Superior temporal gyrus (tissue), 1 donor: ENCODE data around the gene SMC3.

Experiments
- DNase-seq: peaks from one replicate; pipeline ENCODE4 v3.0.0-alpha.2; 2016; ENCODE audit errors: extremely low spot score

The SMC3 gene

DNA sequence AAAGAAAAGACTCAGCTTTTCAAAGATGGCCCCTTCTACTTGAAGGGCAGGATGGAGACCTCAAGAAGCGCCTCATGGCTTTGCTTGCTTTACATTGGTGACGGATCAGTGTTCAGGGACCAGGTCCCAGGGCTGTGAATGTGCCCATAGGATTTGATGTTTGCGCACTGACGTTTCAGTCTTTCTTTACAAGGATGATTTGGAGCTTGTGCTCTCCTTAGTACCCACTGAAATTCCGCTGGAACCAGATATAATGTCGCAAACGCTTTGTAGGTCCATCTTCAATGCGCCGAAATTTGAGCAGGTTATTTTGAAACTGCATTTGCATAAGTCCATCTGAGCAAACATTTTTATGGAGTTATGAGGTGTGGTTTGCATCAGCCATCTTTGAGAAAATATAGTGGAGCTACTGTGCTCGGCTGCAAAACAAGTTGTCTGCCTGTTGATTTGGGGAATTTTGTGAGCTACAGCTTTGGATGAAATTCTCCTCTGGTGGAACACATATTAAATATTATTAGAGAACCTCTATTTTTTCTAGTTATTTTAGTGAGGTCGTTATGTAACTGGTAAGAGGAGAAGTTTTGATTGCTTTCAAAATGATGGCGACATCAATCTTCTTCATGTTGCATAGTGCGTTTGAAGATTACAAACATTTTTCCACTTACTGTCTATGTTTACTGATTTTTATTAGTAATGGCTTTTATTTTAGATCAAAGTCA, 79.1 kb downstream of the SMC3 start:
- DNase-seq: no peak

DNA sequence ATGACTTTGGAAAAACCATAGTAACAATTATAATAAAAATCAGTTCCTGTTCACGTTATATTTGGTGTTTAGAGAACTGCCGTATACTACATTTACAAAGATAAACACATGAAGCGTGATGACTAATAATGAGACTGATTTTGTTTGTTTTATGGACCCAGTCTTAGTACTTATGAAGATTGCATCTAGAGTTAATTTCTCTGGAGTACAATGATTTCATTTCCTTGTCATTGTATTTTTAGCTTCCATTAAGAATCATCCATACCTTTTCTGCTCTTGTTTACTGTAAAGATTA, 79.6 kb downstream of the SMC3 start:
- no peak for DNase-seq

- DNase-seq: no peak
Observed at GRCh38 chr10:110648692-110649346, 81.3 kb downstream of the SMC3 start.

DNA sequence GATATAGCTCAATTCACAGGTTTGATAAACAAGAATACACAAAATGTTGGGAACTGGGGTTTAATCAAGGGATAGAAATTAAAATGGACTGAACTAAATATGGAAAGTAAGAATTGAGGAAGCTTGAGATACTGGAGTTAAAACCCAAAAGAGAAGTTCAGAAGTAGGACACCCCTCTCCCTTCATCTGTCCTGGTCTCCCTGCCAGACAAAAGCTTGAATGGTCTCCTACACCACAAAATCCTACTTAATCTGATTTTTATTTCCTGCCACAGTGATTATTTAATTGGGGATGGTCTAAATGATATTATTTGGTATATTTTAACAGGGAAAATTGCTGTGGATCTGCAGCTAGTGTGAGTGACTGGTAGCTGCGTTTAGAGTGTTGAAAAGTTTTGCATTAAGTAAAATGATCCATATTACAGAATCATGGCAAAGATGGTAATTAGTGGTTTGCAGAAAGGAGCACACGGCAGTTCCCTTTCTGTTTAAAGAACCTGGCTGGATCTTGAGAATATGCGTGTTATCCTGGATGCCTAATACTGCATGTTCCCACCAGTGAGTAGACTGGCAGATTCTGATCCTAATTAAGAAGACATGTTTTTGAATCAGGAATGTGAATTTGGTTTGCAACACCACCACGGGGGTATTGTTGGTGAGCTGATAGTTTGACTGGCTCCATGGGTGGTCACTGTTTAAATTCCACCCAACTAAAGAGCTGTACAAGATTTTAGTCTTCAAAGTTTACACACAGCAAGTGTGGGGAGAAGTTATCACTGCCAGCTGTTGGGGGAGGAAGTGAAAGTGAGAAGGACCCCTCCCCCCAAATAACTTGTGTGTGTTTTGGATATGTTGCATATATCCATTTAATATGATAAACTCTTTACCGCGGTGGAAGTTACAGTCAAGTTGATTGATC, 82.1 kb downstream of the SMC3 start:
- no peak for DNase-seq

DNA sequence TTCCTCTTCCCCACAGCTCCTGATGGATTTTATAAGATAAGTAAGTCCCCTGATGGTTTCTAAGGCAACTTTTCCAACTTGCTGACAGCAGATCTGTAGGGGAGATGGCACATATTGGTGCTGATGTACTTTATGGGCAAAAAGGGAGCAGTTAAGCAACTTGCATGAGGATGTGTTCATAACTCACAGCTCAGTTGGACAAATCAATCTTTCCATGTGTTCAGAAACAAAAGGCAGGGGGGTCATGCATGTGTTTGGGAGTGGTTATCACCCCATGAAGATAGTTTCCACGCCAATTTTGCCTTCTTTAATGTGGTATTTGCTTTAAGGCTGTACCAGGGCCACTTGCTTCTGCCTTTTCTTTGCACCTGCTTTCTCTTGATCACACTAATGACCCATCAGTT, 82.8 kb downstream of the SMC3 start:
- DNase-seq: no peak

- DNase-seq: no peak
Observed at GRCh38 chr10:110651044-110651958, 83.8 kb downstream of the SMC3 start.

GRCh38 chr10:110652475-110653118, 85.1 kb downstream of the SMC3 start:
- no peak for DNase-seq
